ENCODE measurements around the gene CRYL1. TPM values are rescaled to one million over a fixed set of nuclear protein-coding genes. Genes with fewer than 3 reads are reported as not detected.

The CRYL1 gene
- polyA plus RNA-seq, 3 donors = 35.0 to 70.2 (median 51.4) TPM

GRCh38 chr13:20498129-20498528 is 27.5 kb downstream of the CRYL1 start:
- Mint-ChIP-seq H3K9me3 (peaks cover 0 to 8% (median 5%) of the 10 kb centered on the region in 7 donors), H3K27me3 (ENCODE audit: low read depth in 3 of 3) (peaks cover 0 to 5% (median 0%) of the 10 kb centered on the region in 3 donors), H3K27ac (no peak overlapping the region), H3K4me1 (peaks cover 28% of the 10 kb centered on the region), H3K4me3 (no peak overlapping the region), H3K36me3 (peaks cover 5 to 11% of the 10 kb centered on the region in 2 donors)
- H3K79me2 ChIP-seq (ENCODE audit: insufficient read depth, low read length) = no peaks in the 10 kb centered on the region
- H3K4me2 ChIP-seq (replicated peaks; ENCODE audit: extremely low read depth, low read length, poor library complexity, severe bottlenecking) = no peak overlapping the region
- no peak overlapping the region for H3K4me3 ChIP-seq (replicated peaks in 1 of 3; ENCODE audit: low read depth in 2 of 3, low read length in 3 of 3)
- H3K27me3 ChIP-seq (ENCODE audit: control insufficient read depth in 2 of 2, insufficient read depth in 2 of 2, low read length in 2 of 2) = no peaks in the 10 kb centered on the region
- WGBS (ENCODE audit: insufficient coverage) = 60% methylated on average over 2 of the region's 5 CpGs
- intact Hi-C loops (cut with micrococcal nuclease) = loop anchor here in 1 of 2 donors (5.0 to 10.0 kb wide), 3 partner anchors 197 to 427 kb away; no protein-coding TSS in a partner anchor
- no peak for TF ChIP-seq CTCF (IDR thresholded peaks at IDR 0.05)
- H4K20me1 ChIP-seq (ENCODE audit: insufficient read depth, low read length) = no peaks in the 10 kb centered on the region
- peaks cover 28 to 31% of the 10 kb centered on the region in 2 donors for H3K4me1 ChIP-seq (ENCODE audit: control insufficient read depth in 1 of 2, insufficient read depth in 2 of 2, low read length in 2 of 2)
- H3K9me3 ChIP-seq (replicated peaks in 1 of 2; ENCODE audit: control insufficient read depth in 1 of 2, insufficient read depth in 1 of 2, low read length in 2 of 2) = no peaks in the 10 kb centered on the region
- no peak overlapping the region for H3K9ac ChIP-seq (ENCODE audit: insufficient read depth, low read length, poor library complexity, severe bottlenecking)
- H3K36me3 ChIP-seq (replicated peaks in 1 of 2; ENCODE audit: control insufficient read depth in 1 of 2, insufficient read depth in 2 of 2, low read length in 2 of 2) = peaks cover 0 to under 1% of the 10 kb centered on the region in 2 donors
- DNase-seq = no peak
- no peak overlapping the region for H3K27ac ChIP-seq (ENCODE audit: low read depth in 1 of 2, low read length in 2 of 2)
- no peak overlapping the region for H2AFZ ChIP-seq (ENCODE audit: insufficient read depth, low read depth, low read length, poor library complexity, severe bottlenecking)

GRCh38 chr13:20497006-20497775 is 28.5 kb downstream of the CRYL1 start:
- no peak for DNase-seq
- no peaks in the 10 kb centered on the region for H3K9me3 ChIP-seq (replicated peaks in 1 of 2; ENCODE audit: control insufficient read depth in 1 of 2, insufficient read depth in 1 of 2, low read length in 2 of 2)
- no peak overlapping the region for H3K4me2 ChIP-seq (replicated peaks; ENCODE audit: extremely low read depth, low read length, poor library complexity, severe bottlenecking)
- no peaks in the 10 kb centered on the region for H3K27me3 ChIP-seq (ENCODE audit: control insufficient read depth in 2 of 2, insufficient read depth in 2 of 2, low read length in 2 of 2)
- H3K27me3 Mint-ChIP-seq (ENCODE audit: low read depth in 3 of 3) = peaks cover 0 to 5% (median 0%) of the 10 kb centered on the region in 3 donors
- H3K4me1 Mint-ChIP-seq = peaks cover 28% of the 10 kb centered on the region
- H4K20me1 ChIP-seq (ENCODE audit: insufficient read depth, low read length) = peaks cover 4% of the 10 kb centered on the region
- no peaks in the 10 kb centered on the region for H3K79me2 ChIP-seq (ENCODE audit: insufficient read depth, low read length)
- peaks cover 0 to 8% (median 5%) of the 10 kb centered on the region in 7 donors for H3K9me3 Mint-ChIP-seq
- no peak overlapping the region for H3K27ac Mint-ChIP-seq
- intact Hi-C loops (cut with micrococcal nuclease) = loop anchor here in 1 of 2 donors (5.0 to 10.0 kb wide), 3 partner anchors 198 to 428 kb away; no protein-coding TSS in a partner anchor
- H3K36me3 Mint-ChIP-seq = peaks cover 3 to 7% of the 10 kb centered on the region in 2 donors
- H3K4me3 ChIP-seq (replicated peaks in 1 of 3; ENCODE audit: low read depth in 2 of 3, low read length in 3 of 3) = no peak overlapping the region
- TF ChIP-seq CTCF (IDR thresholded peaks at IDR 0.05) = no peak
- H3K9ac ChIP-seq (ENCODE audit: insufficient read depth, low read length, poor library complexity, severe bottlenecking) = no peak overlapping the region
- no peaks in the 10 kb centered on the region for H3K36me3 ChIP-seq (replicated peaks in 1 of 2; ENCODE audit: control insufficient read depth in 1 of 2, insufficient read depth in 2 of 2, low read length in 2 of 2)
- 75% methylated on average over 6 of the region's 10 CpGs for WGBS (ENCODE audit: insufficient coverage)
- no peak overlapping the region for H3K4me3 Mint-ChIP-seq
- H3K4me1 ChIP-seq (ENCODE audit: control insufficient read depth in 1 of 2, insufficient read depth in 2 of 2, low read length in 2 of 2) = peaks cover 28% of the 10 kb centered on the region in 2 donors
- no peak overlapping the region for H2AFZ ChIP-seq (ENCODE audit: insufficient read depth, low read depth, low read length, poor library complexity, severe bottlenecking)
- H3K27ac ChIP-seq (ENCODE audit: low read depth in 1 of 2, low read length in 2 of 2) = no peak overlapping the region
